Astrocyte (in vitro differentiated cells and primary cell): Measurements from ENCODE around the gene VWA5B2.

Experiments used
- CTCF ChIP-seq: IDR thresholded peaks from 2 replicates; pipeline ENCODE4 v1.5.1; 2011; ENCODE audit warnings: low read depth, mild to moderate bottlenecking, inconsistent platforms, low read length, moderate library complexity; ENCODE audit not compliant: insufficient read depth
- EZH2 ChIP-seq: IDR thresholded peaks from 2 replicates; pipeline ENCODE4 v1.6.1; 2012; ENCODE audit warnings: mild to moderate bottlenecking, low read length, inconsistent platforms; ENCODE audit not compliant: insufficient read depth

DNA sequence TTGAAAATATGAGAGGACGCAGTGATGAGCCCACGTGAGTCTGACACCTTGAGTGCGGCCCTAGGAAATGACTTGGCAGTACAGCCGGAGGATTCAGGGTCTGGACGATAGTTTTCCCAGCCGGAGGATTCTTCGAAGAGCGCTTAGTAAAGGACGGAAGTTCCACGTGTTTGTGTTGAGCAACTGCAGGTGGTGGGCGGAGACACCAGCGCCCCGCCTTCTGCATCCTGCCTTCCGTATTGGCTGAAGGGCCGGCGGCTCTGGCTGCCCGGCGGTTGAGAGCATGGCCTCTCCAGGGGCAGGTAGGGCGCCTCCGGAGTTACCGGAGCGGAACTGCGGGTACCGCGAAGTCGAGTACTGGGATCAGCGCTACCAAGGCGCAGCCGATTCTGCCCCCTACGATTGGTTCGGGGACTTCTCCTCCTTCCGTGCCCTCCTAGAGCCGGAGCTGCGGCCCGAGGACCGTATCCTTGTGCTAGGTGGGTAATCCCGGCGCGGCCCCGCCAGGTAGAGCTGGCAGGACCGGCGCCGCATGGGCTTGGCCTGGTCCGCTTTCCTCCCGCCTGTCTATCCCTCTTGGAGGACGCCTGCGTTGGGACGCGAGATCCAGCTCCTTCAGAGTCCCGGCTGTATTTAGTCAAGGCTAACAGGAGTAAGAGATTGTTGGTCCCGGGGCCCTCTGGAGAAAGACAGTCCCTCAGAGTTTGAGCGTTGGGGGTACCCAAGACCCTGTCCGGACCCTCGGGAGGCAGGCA lies 20.2 kb downstream of the VWA5B2 start, which contains the start of gene EEF1AKMT4:
- TF ChIP-seq EZH2 (no peak), CTCF (peak; percentile 34)
